Measurements from ENCODE around the gene TRAIP. TPM values are rescaled to one million over a fixed set of nuclear protein-coding genes. Genes with fewer than 3 reads are reported as not detected.
"Not testable (repeated sequence)": the region's sequence is repeated elsewhere in the genome, so short reads cannot be mapped to it uniquely, and the experiment has no call there.

Gene TRAIP
- total RNA-seq: 1 to 10 TPM in 2 of 4 donors, under 1 TPM in 1, not detected in 1; 0.84 to 1.4 (median 1.3) TPM

GRCh38 chr3:49856181-49857005 is at the start of gene TRAIP:
Gene TRAIP, minus strand, starts transcription at chr3:49856564. Its CDS starts 111 bp downstream, at chr3:49856453.
- WGBS: 8% methylated on average over 17 of the region's 52 CpGs
- H3K9me3 ChIP-seq: no peaks in the 10 kb centered on the region
- TF ChIP-seq POLR2AphosphoS5 (IDR thresholded peaks at IDR 0.05): peak; percentile 81 to 85
- no peak for TF ChIP-seq POLR2A (IDR thresholded peaks at IDR 0.05; ENCODE audit: low read depth)
- DNase-seq (ENCODE audit: extremely low spot score): peak; percentile 99
- H3K36me3 ChIP-seq: no peaks in the 10 kb centered on the region
- peak within 1 kb of the TSS; percentile 59 to 80 (median 61) for H3K4me3 ChIP-seq
- H3K27me3 ChIP-seq: no peaks in the 10 kb centered on the region
- intact Hi-C loops (cut with DNase I): loop anchor here (5.0 kb wide), 2 partner anchors 51 to 231 kb away; partner anchors contain the start of gene RBM5
- peak within 1 kb of the TSS; percentile 75 to 81 (median 79) for H3K27ac ChIP-seq (replicated peaks in 1 of 4)
- H3K4me1 ChIP-seq: peaks cover 6 to 16% (median 12%) of the 10 kb centered on the region in 4 donors

- intact Hi-C loops (cut with DNase I): loop anchor here (5.0 kb wide), 1 partner anchor 62 kb away; no protein-coding TSS in a partner anchor
- not testable (repeated sequence) for H3K27me3 ChIP-seq; H3K9me3 ChIP-seq; DNase-seq (ENCODE audit: extremely low spot score)
- peaks cover 0 to 11% (median 10%) of the 10 kb centered on the region in 4 donors for H3K36me3 ChIP-seq
- H3K27ac ChIP-seq (replicated peaks in 1 of 4): peak overlapping the region in 1 of 4 donors; percentile 25
- WGBS: 98% methylated on average over 8 of the region's 13 CpGs
- peaks cover 28 to 60% (median 52%) of the 10 kb centered on the region in 4 donors for H3K4me1 ChIP-seq
- H3K4me3 ChIP-seq: peak overlapping the region in 1 of 4 donors; percentile 59
Observed at GRCh38 chr3:49904448-49904847, 48.1 kb upstream of the TRAIP start.

GRCh38 chr3:49903451-49904424 is 47.4 kb upstream of the TRAIP start, which contains the start of gene MST1R:
Gene MST1R, minus strand, starts transcription at chr3:49903873. Its CDS starts 264 bp downstream, at chr3:49903609.
- H3K27ac ChIP-seq (replicated peaks in 1 of 4): peak within 1 kb of the TSS; percentile 25 to 61 (median 55)
- TF ChIP-seq POLR2A (IDR thresholded peaks at IDR 0.05; ENCODE audit: low read depth): no peak
- no peak for TF ChIP-seq EP300 (IDR thresholded peaks at IDR 0.05)
- peak; percentile 36 to 42 for TF ChIP-seq POLR2AphosphoS5 (IDR thresholded peaks at IDR 0.05)
- TF ChIP-seq CTCF (IDR thresholded peaks at IDR 0.05): no peak
- H3K4me1 ChIP-seq: peaks cover 28 to 60% (median 52%) of the 10 kb centered on the region in 4 donors
- no peaks in the 10 kb centered on the region for H3K9me3 ChIP-seq
- no peak for DNase-seq (ENCODE audit: extremely low spot score)
- peaks cover 0 to 4% (median 3%) of the 10 kb centered on the region in 4 donors for H3K36me3 ChIP-seq
- H3K4me3 ChIP-seq: peak within 1 kb of the TSS; percentile 50 to 59 (median 52)
- 25% methylated on average over 39 of the region's 65 CpGs for WGBS
- H3K27me3 ChIP-seq: no peaks in the 10 kb centered on the region
- intact Hi-C loops (cut with DNase I): loop anchor here (5.0 kb wide), 1 partner anchor 61 kb away; no protein-coding TSS in a partner anchor

- Histone ChIP-seq H3K27me3 (no peaks in the 10 kb centered on the region), H3K4me1 (peaks cover 28 to 60% (median 52%) of the 10 kb centered on the region in 4 donors), H3K4me3 (peak overlapping the region in 3 of 4 donors; percentile 51 to 59 (median 53)), H3K27ac (replicated peaks in 1 of 4) (peak overlapping the region in 1 of 4 donors; percentile 59), H3K9me3 (no peaks in the 10 kb centered on the region), H3K36me3 (peaks cover 0 to 5% (median 0%) of the 10 kb centered on the region in 4 donors)
- 94% methylated on average over 17 of the region's 44 CpGs for WGBS
- TF ChIP-seq POLR2A (IDR thresholded peaks at IDR 0.05; ENCODE audit: low read depth) (no peak), POLR2AphosphoS5 (IDR thresholded peaks at IDR 0.05) (no peak)
- no peak for DNase-seq (ENCODE audit: extremely low spot score)
- intact Hi-C loops (cut with DNase I): loop anchor here (5.0 kb wide), 1 partner anchor 60 kb away; no protein-coding TSS in a partner anchor
Observed at GRCh38 chr3:49902511-49903345, 46.4 kb upstream of the TRAIP start.

GRCh38 chr3:49901366-49902339 is 45.3 kb upstream of the TRAIP start:
- no peak overlapping the region for H3K4me3 ChIP-seq
- DNase-seq (ENCODE audit: extremely low spot score): no peak
- 66% methylated on average over 11 of the region's 11 CpGs for WGBS
- peak overlapping the region in 1 of 4 donors; percentile 11 for H3K27ac ChIP-seq (replicated peaks in 1 of 4)
- H3K27me3 ChIP-seq: no peaks in the 10 kb centered on the region
- H3K4me1 ChIP-seq: peaks cover 28 to 59% (median 52%) of the 10 kb centered on the region in 4 donors
- intact Hi-C loops (cut with DNase I): loop anchor here (5.0 kb wide), 1 partner anchor 59 kb away; no protein-coding TSS in a partner anchor
- H3K9me3 ChIP-seq: no peaks in the 10 kb centered on the region
- no peak for TF ChIP-seq POLR2AphosphoS5 (IDR thresholded peaks at IDR 0.05)
- no peak for TF ChIP-seq POLR2A (IDR thresholded peaks at IDR 0.05; ENCODE audit: low read depth)
- no peak for TF ChIP-seq EP300 (IDR thresholded peaks at IDR 0.05)
- no peak for TF ChIP-seq CTCF (IDR thresholded peaks at IDR 0.05)
- H3K36me3 ChIP-seq: peaks cover 0 to 16% (median 1%) of the 10 kb centered on the region in 4 donors
